Measurements from ENCODE around the gene ADRA2C.

ADRA2C gene

DNA sequence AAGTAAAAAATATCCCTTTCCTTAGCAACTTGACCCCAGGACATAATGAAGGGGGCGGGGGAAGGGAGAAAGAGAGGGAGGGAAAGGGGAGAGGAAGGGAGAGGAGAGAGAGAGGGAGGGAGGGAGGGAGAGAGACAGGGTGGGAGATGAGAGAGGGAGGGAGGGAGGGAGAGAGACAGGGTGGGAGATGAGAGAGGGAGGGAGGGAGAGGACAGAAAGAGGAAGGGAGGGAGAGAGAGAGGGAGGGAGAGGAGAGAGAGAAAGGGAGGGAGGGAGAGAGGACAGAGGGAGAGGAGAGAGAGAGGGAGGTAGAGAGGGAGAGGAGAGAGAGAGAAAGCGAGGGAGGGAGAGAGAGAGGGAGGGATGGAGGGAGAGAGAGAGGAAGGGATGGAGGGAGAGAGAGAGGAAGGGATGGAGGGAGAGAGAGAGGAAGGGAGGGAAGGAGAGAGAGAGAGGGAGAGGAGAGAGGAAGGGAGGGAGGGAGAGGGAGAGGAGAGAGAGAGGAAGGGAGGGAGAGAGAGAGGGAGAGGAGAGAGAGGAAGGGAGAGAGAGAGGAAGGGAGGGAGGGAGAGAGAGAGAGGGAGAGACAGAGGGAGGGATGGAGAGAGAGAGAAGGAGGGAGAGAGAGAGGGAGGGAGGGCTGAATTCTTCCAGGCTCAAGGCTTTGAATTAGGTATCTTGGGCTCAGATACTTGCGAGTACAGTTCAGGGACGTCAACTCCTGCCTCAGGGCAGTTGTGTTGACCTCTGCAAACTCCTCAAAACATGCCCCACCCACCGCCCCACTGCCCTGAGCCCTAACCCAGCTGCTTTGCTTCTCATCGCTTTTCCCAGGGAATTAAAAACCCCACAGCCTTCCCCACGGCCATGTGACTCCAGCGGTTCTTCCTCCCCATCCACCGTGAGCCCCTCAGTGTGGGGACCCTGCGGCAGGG, 40.0 kb upstream of the ADRA2C start:
- Histone ChIP-seq H3K27me3 (ENCODE audit: insufficient read depth, low read length, poor library complexity, severe bottlenecking) (no peaks in the 10 kb centered on the region), H3K4me1 (ENCODE audit: insufficient read depth, low read length, poor library complexity, severe bottlenecking) (no peaks in the 10 kb centered on the region), H3K36me3 (ENCODE audit: insufficient read depth, low read length) (no peaks in the 10 kb centered on the region), H3F3A (ENCODE audit: low read depth) (no peaks in the 10 kb centered on the region), H3K9ac (ENCODE audit: low read depth, low read length, poor library complexity, severe bottlenecking) (no peak overlapping the region), H3K9me3 (ENCODE audit: insufficient read depth, low read depth, low read length) (no peaks in the 10 kb centered on the region; the same call in 1 of the 2 replicates), H3K9me2 (replicated peaks; ENCODE audit: low read depth, low read length) (no peaks in the 10 kb centered on the region), H3K4me3 (ENCODE audit: low read length, poor library complexity, severe bottlenecking) (no peak overlapping the region), H4K20me1 (ENCODE audit: insufficient read depth, low read length, poor library complexity, severe bottlenecking) (no peaks in the 10 kb centered on the region), H3K79me2 (ENCODE audit: insufficient read depth, low read length) (no peaks in the 10 kb centered on the region), H3K4me2 (ENCODE audit: low read depth, low read length, poor library complexity, severe bottlenecking) (no peak overlapping the region), H2AFZ (ENCODE audit: low read length) (no peak overlapping the region)
- TF ChIP-seq, protein P1, sequence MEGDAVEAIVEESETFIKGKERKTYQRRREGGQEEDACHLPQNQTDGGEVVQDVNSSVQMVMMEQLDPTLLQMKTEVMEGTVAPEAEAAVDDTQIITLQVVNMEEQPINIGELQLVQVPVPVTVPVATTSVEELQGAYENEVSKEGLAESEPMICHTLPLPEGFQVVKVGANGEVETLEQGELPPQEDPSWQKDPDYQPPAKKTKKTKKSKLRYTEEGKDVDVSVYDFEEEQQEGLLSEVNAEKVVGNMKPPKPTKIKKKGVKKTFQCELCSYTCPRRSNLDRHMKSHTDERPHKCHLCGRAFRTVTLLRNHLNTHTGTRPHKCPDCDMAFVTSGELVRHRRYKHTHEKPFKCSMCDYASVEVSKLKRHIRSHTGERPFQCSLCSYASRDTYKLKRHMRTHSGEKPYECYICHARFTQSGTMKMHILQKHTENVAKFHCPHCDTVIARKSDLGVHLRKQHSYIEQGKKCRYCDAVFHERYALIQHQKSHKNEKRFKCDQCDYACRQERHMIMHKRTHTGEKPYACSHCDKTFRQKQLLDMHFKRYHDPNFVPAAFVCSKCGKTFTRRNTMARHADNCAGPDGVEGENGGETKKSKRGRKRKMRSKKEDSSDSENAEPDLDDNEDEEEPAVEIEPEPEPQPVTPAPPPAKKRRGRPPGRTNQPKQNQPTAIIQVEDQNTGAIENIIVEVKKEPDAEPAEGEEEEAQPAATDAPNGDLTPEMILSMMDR (conservative IDR thresholded peaks at IDR 0.05; ENCODE audit: low read length): no peak
- no peak for TF ChIP-seq EZH2phosphoT487 (IDR thresholded peaks at IDR 0.05; ENCODE audit: borderline replicate concordance)

DNA sequence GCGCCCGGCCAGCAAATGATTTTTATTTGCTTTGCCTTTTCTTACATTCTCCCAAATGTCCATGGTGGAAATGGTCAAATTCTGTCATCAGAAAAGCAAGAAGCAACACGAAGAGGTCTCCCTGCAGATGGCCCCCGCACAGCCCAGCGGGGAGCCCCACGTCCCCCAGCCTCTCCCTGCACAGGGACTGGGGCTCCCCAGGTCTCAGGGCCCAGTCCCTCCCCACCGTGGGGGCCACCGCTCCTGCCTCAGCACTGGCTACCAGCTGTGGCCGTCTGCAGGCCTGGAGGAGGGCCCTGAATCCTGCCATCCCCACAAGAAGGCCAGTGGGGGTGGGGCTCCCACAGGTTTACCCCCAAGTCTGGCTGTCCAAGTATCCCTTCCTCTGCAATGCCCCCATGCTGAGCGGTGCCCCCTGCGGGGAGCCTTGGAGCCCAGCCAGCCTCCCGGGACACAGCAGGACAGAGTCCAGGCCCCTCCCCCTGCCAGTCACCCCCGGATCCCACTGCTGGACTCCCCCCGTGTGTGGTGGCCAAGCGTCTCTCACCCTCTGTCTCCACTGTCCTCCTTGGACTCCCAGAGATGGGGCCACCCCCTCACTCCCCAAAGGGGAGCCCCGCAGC, 38.2 kb upstream of the ADRA2C start:
- H3F3A ChIP-seq (ENCODE audit: low read depth): no peaks in the 10 kb centered on the region
- no peak overlapping the region for H3K4me3 ChIP-seq (ENCODE audit: low read length, poor library complexity, severe bottlenecking)
- no peaks in the 10 kb centered on the region for H4K20me1 ChIP-seq (ENCODE audit: insufficient read depth, low read length, poor library complexity, severe bottlenecking)
- no peak overlapping the region for H3K4me2 ChIP-seq (ENCODE audit: low read depth, low read length, poor library complexity, severe bottlenecking)
- H3K27me3 ChIP-seq (ENCODE audit: insufficient read depth, low read length, poor library complexity, severe bottlenecking): no peaks in the 10 kb centered on the region
- no peaks in the 10 kb centered on the region for H3K79me2 ChIP-seq (ENCODE audit: insufficient read depth, low read length)
- no peaks in the 10 kb centered on the region for H3K4me1 ChIP-seq (ENCODE audit: insufficient read depth, low read length, poor library complexity, severe bottlenecking)
- no peaks in the 10 kb centered on the region for H3K9me3 ChIP-seq (ENCODE audit: insufficient read depth, low read depth, low read length)
- H3K36me3 ChIP-seq (ENCODE audit: insufficient read depth, low read length): no peaks in the 10 kb centered on the region
- H3K9me2 ChIP-seq (replicated peaks; ENCODE audit: low read depth, low read length): no peaks in the 10 kb centered on the region
- H3K9ac ChIP-seq (ENCODE audit: low read depth, low read length, poor library complexity, severe bottlenecking): no peak overlapping the region
- H2AFZ ChIP-seq (ENCODE audit: low read length): no peak overlapping the region
- TF ChIP-seq, protein P1 (conservative IDR thresholded peaks at IDR 0.05; ENCODE audit: low read length): no peak
- TF ChIP-seq EZH2phosphoT487 (IDR thresholded peaks at IDR 0.05; ENCODE audit: borderline replicate concordance): no peak

DNA sequence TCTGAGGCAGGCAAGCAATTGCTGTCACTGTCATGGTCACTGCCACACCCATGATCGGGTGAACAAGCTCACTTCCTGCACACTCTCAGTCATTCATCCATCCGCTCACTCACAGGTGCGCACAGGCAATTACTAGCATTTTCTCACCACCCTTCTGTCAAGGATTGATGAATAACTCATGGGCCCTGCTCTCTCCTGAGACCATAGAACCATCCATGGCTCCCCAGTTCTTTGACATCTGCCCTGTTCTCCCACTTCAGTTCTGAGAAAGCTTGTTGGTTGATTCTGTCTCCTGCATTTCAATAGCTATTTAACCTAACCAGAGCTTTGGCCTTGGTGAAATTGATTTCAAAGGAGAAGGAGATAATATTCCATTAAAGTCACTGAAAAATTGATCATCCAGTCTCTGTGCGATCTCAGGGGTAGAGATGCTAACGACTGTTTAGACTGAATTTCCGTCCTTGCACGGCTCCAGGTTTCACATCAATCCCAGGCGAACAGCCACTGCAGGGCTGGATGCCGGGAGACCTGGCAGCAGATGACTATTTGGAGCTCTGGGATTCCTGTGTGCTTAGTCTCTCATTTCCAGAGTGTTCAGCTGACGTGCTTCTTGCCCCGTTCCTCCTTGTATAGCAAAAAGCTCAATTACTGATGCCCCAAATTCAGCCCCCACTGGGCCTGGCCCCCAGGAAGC, 36.9 kb upstream of the ADRA2C start:
- Histone ChIP-seq H3K9me3 (ENCODE audit: insufficient read depth, low read depth, low read length) (no peaks in the 10 kb centered on the region), H3K9me2 (replicated peaks; ENCODE audit: low read depth, low read length) (no peaks in the 10 kb centered on the region), H3K79me2 (ENCODE audit: insufficient read depth, low read length) (no peaks in the 10 kb centered on the region), H3K4me2 (ENCODE audit: low read depth, low read length, poor library complexity, severe bottlenecking) (no peak overlapping the region), H3K4me3 (ENCODE audit: low read length, poor library complexity, severe bottlenecking) (no peak overlapping the region), H3K4me1 (ENCODE audit: insufficient read depth, low read length, poor library complexity, severe bottlenecking) (no peaks in the 10 kb centered on the region), H3F3A (ENCODE audit: low read depth) (no peaks in the 10 kb centered on the region), H4K20me1 (ENCODE audit: insufficient read depth, low read length, poor library complexity, severe bottlenecking) (no peaks in the 10 kb centered on the region), H3K27me3 (ENCODE audit: insufficient read depth, low read length, poor library complexity, severe bottlenecking) (no peaks in the 10 kb centered on the region), H3K36me3 (ENCODE audit: insufficient read depth, low read length) (no peaks in the 10 kb centered on the region), H3K9ac (ENCODE audit: low read depth, low read length, poor library complexity, severe bottlenecking) (no peak overlapping the region), H2AFZ (ENCODE audit: low read length) (no peak overlapping the region)
- TF ChIP-seq EZH2phosphoT487 (IDR thresholded peaks at IDR 0.05; ENCODE audit: borderline replicate concordance): no peak
- TF ChIP-seq, protein P1 (conservative IDR thresholded peaks at IDR 0.05; ENCODE audit: low read length): no peak

All from Loucy (cell line).